ENCODE measurements around the gene CLK2.

Gene CLK2

GRCh38 chr1:155279268-155279667 lies 6.0 kb upstream of the CLK2 start:
- no peak for TF ChIP-seq TAF1 (IDR thresholded peaks at IDR 0.05; ENCODE audit: low read depth)

- no peak for TF ChIP-seq EP300 (IDR thresholded peaks at IDR 0.05; ENCODE audit: borderline replicate concordance)
- TF ChIP-seq TEAD4 (IDR thresholded peaks at IDR 0.05), result no peak
- no peak for TF ChIP-seq ZBTB7A (IDR thresholded peaks at IDR 0.05; ENCODE audit: low read depth)
- TF ChIP-seq, protein P1, sequence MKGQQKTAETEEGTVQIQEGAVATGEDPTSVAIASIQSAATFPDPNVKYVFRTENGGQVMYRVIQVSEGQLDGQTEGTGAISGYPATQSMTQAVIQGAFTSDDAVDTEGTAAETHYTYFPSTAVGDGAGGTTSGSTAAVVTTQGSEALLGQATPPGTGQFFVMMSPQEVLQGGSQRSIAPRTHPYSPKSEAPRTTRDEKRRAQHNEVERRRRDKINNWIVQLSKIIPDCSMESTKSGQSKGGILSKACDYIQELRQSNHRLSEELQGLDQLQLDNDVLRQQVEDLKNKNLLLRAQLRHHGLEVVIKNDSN (IDR thresholded peaks at IDR 0.05), result no peak
- TF ChIP-seq, protein P2, sequence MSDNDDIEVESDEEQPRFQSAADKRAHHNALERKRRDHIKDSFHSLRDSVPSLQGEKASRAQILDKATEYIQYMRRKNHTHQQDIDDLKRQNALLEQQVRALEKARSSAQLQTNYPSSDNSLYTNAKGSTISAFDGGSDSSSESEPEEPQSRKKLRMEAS (IDR thresholded peaks at IDR 0.05), result no peak
- no peak for TF ChIP-seq YY1 (IDR thresholded peaks at IDR 0.05; ENCODE audit: low read depth)
- no peak for TF ChIP-seq CEBPB (IDR thresholded peaks at IDR 0.05)
- no peak for TF ChIP-seq CREB1 (IDR thresholded peaks at IDR 0.05; ENCODE audit: low read depth)
- no peak for TF ChIP-seq TAF1 (IDR thresholded peaks at IDR 0.05; ENCODE audit: low read depth)
- TF ChIP-seq REST (IDR thresholded peaks at IDR 0.05; ENCODE audit: low read depth), result no peak
- no peak for TF ChIP-seq FOXM1 (IDR thresholded peaks at IDR 0.05; ENCODE audit: borderline replicate concordance, low read depth)
- TF ChIP-seq RAD21 (IDR thresholded peaks at IDR 0.05; ENCODE audit: low read depth), result no peak
- no peak for TF ChIP-seq EGR1 (IDR thresholded peaks at IDR 0.05)
- no peak for TF ChIP-seq NFIC (IDR thresholded peaks at IDR 0.05)
- no peak for TF ChIP-seq TCF12 (IDR thresholded peaks at IDR 0.05; ENCODE audit: low read depth)
These were observed 5.4 kb upstream of the CLK2 start for GRCh38 chr1:155278689-155279160.

- TF ChIP-seq ZBTB7A (IDR thresholded peaks at IDR 0.05; ENCODE audit: low read depth) (peak; percentile 99), TEAD4 (IDR thresholded peaks at IDR 0.05) (no peak), NFIC (IDR thresholded peaks at IDR 0.05) (no peak), FOXM1 (IDR thresholded peaks at IDR 0.05; ENCODE audit: borderline replicate concordance, low read depth) (no peak), RAD21 (IDR thresholded peaks at IDR 0.05; ENCODE audit: low read depth) (peak; percentile 42; the same call in 1 of the 2 replicates), EP300 (IDR thresholded peaks at IDR 0.05; ENCODE audit: borderline replicate concordance) (no peak), EGR1 (IDR thresholded peaks at IDR 0.05) (peak; percentile 100), YY1 (IDR thresholded peaks at IDR 0.05; ENCODE audit: low read depth) (no peak), CREB1 (IDR thresholded peaks at IDR 0.05; ENCODE audit: low read depth) (no peak), TAF1 (IDR thresholded peaks at IDR 0.05; ENCODE audit: low read depth) (no peak; the same call in 1 of the 2 replicates), CEBPB (IDR thresholded peaks at IDR 0.05) (no peak), REST (IDR thresholded peaks at IDR 0.05; ENCODE audit: low read depth) (peak; percentile 90)
- TF ChIP-seq, protein P1 (IDR thresholded peaks at IDR 0.05), result no peak
- TF ChIP-seq, protein P2 (IDR thresholded peaks at IDR 0.05), result 0 out of 2 replicates have a peak, but pooled peaks have one; percentile 17
These were observed 4.8 kb upstream of the CLK2 start for GRCh38 chr1:155277902-155278688.

DNA sequence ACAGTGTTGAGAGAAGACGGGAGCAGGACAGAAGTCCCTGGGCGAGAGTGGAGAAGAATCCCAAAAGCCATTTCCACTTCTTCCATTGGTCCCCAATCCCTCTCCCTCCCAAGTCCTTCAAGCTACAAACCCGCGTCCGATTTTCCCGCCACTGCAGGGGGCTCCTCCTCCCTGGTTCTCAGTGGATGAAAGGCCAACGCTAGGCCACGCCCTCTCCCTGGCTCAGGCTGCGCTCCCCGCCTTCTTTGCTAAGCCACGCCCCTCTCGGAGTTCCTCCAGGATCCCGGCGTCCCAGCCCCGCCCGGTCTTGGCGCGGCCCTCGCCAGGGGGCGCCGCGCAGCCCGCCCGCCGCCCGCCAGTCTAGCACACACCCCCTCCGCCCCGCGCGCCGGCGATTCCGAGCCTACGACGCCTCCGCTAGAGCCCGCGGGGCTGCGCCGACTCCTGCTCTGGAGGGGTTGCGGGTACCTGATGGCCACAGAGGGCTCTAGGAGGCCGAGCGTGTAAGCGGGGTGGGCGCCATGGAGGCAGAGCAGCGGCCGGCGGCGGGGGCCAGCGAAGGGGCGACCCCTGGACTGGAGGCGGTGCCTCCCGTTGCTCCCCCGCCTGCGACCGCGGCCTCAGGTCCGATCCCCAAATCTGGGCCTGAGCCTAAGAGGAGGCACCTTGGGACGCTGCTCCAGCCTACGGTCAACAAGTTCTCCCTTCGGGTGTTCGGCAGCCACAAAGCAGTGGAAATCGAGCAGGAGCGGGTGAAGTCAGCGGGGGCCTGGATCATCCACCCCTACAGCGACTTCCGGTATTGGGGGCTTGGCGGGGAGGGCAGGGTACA lies 4.0 kb upstream of the CLK2 start, which contains the start of gene HCN3:
Gene HCN3, plus strand, starts transcription at position 394 of the 832 bp plus-strand sequence. Its CDS starts 128 bp downstream, at position 522.
- TF ChIP-seq TEAD4 (IDR thresholded peaks at IDR 0.05), result no peak
- TF ChIP-seq RAD21 (IDR thresholded peaks at IDR 0.05; ENCODE audit: low read depth), result no peak; the same call in 1 of the 2 replicates
- TF ChIP-seq CEBPB (IDR thresholded peaks at IDR 0.05), result no peak
- TF ChIP-seq REST (IDR thresholded peaks at IDR 0.05; ENCODE audit: low read depth), result no peak
- no peak for TF ChIP-seq FOXM1 (IDR thresholded peaks at IDR 0.05; ENCODE audit: borderline replicate concordance, low read depth)
- TF ChIP-seq ZBTB7A (IDR thresholded peaks at IDR 0.05; ENCODE audit: low read depth), result peak; percentile 49; the same call in 1 of the 2 replicates
- TF ChIP-seq NFIC (IDR thresholded peaks at IDR 0.05), result no peak; the same call in 1 of the 2 replicates
- TF ChIP-seq EP300 (IDR thresholded peaks at IDR 0.05; ENCODE audit: borderline replicate concordance), result no peak
- TF ChIP-seq YY1 (IDR thresholded peaks at IDR 0.05; ENCODE audit: low read depth), result no peak
- no peak for TF ChIP-seq CREB1 (IDR thresholded peaks at IDR 0.05; ENCODE audit: low read depth)
- no peak for TF ChIP-seq TAF1 (IDR thresholded peaks at IDR 0.05; ENCODE audit: low read depth)
- TF ChIP-seq, protein P2 (IDR thresholded peaks at IDR 0.05), result peak; percentile 94
- TF ChIP-seq, protein P1 (IDR thresholded peaks at IDR 0.05), result no peak
- TF ChIP-seq EGR1 (IDR thresholded peaks at IDR 0.05), result peak; percentile 38; the same call in 1 of the 2 replicates
- no peak for TF ChIP-seq TCF12 (IDR thresholded peaks at IDR 0.05; ENCODE audit: low read depth)

All from Ishikawa (cell line).